NCI-H1105 treated with DMSO at 0.1 percent for 48 hours (cell line): Measurements from ENCODE around the gene SLC29A2.
A peak's percentile ranks its signal among the peaks of the same experiment; 100 is the strongest.
"Not testable (repeated sequence)": the region's sequence is repeated elsewhere in the genome, so short reads cannot be mapped to it uniquely, and the experiment has no call there.

ENCODE experiments used
- DNase-seq: peaks from one replicate; lab custom pipeline; 2025; lab: John Stamatoyannopoulos, UW

SLC29A2 gene

DNA sequence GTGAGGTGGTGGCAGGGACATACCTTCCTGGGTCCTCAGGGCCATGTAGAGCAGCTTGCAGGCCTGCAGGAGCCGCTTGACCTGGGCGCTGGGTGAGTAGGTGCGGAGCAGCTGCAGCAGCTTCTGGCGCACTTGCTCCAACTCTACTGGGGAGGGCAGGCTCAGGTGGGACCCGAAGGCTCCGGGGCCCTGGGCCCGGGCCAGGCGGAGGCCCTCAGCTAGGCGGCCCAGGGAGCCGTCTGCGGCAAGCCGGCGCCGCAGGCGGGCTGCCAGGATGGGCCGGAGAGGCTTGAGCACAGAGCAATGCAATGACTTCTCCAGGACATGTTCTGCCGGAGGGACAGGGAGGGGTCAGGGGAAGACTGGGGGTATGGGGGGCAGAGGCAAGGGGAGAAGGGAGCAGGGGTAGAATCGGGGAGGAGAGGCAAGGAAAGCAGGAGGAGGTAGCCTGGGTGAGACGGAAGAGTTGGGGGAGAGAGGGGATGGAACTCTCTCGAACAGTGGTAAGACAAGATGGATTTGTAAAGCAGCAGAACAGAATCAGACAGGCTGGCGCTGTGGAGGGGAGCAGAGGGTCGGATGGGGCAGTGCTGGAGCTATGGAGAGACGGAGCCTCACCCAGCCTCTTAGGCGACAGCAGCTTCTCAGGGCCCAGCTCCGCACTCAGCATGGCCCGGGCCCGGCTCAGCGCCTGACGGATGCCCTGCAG, 37.5 kb downstream of the SLC29A2 start:
- no peak for DNase-seq

GRCh38 chr11:66333220-66333877, 38.2 kb downstream of the SLC29A2 start:
- DNase-seq: no peak

DNA sequence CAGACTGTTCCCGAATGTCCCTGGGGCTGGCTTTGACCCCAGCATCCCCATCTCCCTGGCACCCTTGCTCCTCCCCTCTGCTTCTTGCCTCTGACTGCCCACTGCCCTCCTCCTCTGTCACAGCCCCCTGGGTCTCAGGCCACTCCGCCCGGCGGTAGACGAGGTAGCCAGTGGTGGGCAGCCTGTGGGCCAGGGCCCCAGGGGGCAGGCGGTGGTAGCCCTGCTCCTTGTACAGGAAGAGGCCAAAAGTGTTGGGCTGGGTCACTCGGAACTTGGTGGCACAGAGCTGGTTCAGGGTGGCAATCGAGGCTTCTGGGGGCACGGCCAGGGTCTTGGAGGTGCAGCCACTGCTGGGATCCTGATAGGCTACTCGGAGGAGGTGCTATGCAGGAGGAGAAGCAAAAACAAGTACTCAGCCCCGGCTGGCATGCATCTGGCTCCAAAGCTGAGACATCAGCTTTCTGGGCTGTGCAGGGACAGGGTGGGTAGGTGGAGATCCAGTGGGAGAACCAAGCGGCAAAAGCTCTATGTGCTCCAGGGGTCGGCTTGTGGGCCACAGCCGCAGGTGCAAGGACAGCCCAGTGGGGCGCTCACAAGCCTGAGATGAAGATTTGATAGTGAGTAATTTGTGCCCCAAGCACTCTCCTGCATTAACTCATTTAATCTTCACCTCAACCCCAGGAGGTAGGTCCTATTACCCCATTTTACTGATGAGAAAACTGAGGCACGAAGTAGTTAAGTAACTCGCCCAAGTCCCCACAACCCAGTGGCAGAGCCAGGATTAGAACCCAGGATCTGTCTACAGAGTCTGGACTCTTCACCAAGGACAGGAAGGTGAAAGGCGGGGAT, 39.0 kb downstream of the SLC29A2 start:
- DNase-seq: no peak

DNA sequence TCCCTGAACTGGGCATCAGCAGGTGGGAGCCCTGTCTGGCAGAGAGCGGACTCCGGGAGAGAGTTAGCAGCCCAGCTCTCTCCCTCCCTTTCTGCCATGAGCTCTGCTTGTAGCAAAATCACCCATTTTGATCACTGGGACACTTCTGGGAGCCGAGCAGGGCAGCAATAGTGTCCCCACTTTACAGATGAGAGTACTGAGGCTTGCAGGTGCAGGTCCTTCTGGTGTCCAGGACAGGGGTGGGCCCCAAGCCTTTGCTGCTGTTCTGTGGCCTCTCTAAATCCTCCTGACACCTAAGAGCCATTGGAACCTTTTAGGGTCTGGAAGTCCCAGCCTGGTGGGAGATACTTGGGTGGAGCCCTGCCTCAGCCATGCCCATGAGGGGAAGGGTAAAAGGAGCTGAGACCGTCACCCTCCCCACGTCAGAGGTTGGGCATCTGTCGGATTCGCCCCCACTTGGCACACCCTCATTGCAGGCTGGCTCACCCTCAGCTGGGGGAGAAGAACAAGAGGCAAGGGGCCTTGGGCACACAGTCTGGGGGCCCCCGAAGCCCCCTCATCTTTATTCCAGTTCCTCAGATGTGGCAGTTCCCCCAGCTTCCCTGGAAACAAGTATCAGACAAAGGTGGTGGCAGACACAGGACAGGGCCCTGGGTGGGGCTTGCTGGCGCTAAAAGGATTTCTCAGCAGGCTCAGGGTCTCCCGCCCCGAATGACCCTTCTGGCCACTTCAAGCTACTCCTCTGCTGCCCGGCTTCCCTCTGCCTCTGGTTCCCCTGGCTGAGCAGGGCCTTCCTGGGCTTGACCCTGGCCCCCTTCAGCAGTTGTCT, 39.8 kb downstream of the SLC29A2 start:
- DNase-seq: no peak

- no peak for DNase-seq
Measured at GRCh38 chr11:66330931-66331330, 40.6 kb downstream of the SLC29A2 start.

- DNase-seq: no peak
Measured at GRCh38 chr11:66329165-66329673, 42.3 kb downstream of the SLC29A2 start.

GRCh38 chr11:66328302-66329144, 43.0 kb downstream of the SLC29A2 start:
- peak; percentile 72 for DNase-seq

DNA sequence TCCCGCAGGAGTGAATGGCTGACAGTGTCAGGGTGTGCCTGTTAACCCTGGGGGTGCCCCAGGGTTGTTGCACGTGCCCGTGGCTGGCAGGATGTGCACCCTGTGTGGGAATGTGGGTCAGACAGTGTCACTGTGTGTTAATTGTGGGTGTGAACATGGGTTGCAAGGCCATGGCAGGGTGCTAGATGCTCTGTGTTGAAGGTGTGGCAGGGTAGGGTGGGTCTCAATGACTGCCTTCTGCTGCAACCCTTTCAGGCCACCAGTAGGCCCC, 43.6 kb downstream of the SLC29A2 start:
- no peak for DNase-seq

GRCh38 chr11:66327171-66328030, 44.2 kb downstream of the SLC29A2 start:
- no peak for DNase-seq

DNA sequence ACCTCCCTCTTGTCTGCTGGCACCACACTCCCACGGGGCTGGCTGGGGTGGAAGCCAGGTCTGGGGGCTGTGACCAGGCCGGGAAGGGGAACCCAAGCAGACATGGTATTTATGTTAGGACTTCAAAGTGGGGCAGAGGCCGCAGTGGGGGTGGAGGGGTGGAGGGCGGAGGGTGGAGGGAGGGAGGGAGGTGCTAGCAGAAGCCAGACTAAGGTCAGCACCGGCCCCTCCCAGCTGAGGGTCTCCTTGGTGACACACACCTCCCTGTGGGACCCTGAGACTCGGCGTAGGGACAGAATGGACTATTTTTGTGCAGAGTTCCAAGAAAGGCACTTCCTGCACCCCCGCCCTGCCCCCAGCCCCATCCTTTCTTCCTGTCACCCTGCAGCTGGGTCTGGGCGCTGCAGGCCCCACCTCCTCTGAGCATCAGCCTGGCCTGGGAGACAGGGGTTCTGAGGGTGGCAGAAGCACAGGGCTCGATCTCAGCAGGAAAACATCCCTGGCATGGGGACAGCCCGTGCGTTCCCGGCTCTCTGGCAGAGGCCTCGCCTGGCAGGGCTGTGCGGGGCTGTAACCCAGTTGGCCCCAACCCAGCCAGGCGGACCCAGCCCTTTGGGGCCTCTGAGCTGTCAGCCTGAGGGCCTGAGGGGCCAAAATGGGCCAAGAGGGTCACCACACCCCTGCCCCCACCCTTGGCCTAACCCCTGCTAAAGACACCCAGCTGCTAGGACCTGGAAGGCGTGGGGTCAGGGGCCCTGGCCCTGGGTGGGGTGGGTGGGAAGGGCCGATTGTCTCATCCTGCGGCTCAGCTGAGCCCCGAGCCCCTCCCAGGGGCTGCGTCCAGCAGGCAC, 45.1 kb downstream of the SLC29A2 start:
- DNase-seq: no peak

DNA sequence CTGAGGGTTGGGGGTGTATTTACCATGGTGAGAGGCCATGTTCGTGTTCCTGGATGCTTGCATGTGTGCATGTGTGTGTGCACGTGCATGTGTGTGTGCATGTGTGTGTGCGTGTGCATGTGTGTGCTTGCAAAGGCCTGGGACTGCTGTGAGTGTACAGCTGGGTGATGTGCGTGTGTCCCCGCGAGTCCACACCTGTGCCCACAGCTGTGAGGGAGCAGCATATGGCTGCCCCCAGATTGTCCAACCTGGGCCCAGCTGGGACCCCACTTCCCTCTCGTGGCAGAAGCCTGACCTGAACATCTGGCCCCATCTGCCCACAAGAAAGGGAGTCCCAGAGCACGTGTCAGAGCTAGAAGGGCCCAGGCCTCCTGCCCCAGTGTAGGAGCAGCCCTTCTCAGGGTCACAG, 46.3 kb downstream of the SLC29A2 start:
- DNase-seq: no peak

DNA sequence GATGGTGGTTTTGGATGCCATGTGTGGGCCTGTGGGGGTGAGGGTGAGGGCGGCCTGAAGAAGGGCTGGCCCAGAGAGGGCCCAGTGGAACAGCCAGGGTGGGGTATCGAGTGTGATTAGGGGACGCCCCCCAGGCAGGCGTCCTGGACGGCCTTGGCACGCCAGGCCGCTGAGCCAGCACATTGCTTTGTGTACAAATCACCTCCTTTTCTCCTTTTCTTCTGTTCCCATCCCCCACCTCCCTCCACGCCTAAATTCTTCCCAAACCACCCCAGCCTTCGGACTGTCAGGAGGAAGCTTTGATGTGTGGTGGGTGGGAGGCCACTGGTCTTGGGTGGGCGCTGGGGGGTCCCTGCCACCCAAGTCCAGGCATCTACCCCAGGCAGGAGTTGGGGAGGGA, 46.9 kb downstream of the SLC29A2 start:
- no peak for DNase-seq

- no peak for DNase-seq
Measured at GRCh38 chr11:66323684-66324083, 47.9 kb downstream of the SLC29A2 start.

DNA sequence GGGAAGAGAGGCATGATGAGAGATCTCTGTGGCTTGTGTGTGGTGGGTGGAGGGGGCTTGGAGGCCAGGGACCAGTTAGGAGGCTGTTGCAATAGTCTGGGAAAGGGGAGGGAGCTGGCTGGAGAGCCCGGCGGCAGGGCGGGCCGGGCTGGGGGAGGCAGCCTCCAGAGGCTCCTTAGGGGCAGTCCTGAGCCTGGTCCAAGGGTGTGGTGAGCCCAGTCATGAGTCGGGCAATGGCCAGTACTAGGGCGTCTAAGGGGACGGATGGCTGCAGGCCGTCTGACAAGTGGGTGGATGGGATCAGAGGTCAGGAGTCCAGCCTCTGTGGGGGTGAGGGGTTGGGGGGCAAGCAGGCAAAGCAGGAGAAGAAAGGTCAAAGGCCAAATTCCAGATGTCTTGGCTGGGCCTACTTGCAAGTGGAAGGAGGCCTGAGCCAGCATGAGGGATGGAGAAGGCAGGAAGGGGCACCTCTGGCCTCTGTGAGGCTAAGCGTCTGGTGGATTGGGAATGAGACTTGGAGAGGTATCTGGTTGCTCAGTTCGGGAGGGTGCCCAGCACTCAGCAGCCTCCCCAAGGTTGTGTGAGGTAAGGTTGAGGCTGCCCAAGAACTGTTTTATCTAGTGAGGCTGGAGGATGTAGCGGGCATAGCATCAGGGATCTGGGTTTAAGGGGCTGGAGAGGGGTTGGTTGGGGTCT, 48.7 kb downstream of the SLC29A2 start:
- no peak for DNase-seq

- DNase-seq: no peak
Measured at GRCh38 chr11:66321606-66322005, 50.0 kb downstream of the SLC29A2 start.

DNA sequence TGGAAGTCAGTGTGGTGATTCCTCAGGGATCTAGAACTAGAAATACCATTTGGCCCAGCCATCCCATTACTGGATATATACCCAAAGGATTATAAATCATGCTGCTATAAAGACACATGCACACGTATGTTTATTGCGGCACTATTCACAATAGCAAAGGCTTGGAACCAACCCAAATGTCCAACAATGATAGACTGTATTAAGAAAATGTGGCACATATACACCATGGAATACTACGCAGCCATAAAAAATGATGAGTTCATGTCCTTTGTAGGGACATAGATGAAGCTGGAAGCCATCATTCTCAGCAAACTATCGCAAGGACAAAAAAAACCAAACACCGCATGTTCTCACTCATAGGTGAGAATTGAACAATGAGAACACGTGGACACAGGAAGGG, 50.8 kb downstream of the SLC29A2 start:
- DNase-seq: not testable (repeated sequence)

- not testable (repeated sequence) for DNase-seq
Measured at GRCh38 chr11:66320289-66320688, 51.3 kb downstream of the SLC29A2 start.

DNA sequence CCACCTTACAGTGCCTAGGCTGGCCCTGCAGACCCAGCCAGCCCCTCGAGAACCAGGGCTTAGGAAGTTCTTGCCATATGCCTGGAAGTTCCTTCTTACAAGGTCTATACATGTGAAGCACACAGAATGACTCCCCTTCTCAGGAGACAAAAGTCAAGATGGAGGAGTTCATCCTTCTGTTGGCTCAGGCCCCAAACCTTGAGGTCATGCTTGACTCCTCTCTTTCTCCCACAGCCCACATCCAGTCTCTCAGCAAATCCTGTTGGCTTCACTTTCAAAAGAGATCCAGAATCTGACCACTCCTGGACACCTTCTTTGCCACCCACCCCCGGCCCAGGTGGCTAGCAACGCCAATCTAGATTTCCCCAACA, 53.0 kb downstream of the SLC29A2 start:
- no peak for DNase-seq
